HUES6 (cell line): ENCODE data around the gene ZP4.

Experiments used
- H3K27ac ChIP-seq: 2 replicates; pipeline ENCODE4 v1.7.0; 2013; ENCODE audit warnings: low read depth, mild to moderate bottlenecking, low read length, inconsistent platforms
- H3K27me3 ChIP-seq: 2 replicates; pipeline ENCODE4 v1.6.1; 2013; ENCODE audit warnings: low read length; ENCODE audit not compliant: control insufficient read depth, insufficient read depth
- H3K36me3 ChIP-seq: 2 replicates; pipeline ENCODE4 v1.6.1; 2013; ENCODE audit warnings: low read length; ENCODE audit not compliant: control insufficient read depth, insufficient read depth
- H3K4me1 ChIP-seq: 2 replicates; pipeline ENCODE4 v1.6.1; 2013; ENCODE audit warnings: low read length; ENCODE audit not compliant: control insufficient read depth, insufficient read depth
- H3K4me3 ChIP-seq: 2 replicates; pipeline ENCODE4 v1.5.1; 2013; ENCODE audit warnings: low read depth, low read length
- H3K9ac ChIP-seq: one replicate; pipeline ENCODE4 v1.6.1; 2013; ENCODE audit warnings: mild to moderate bottlenecking, low read length
- H3K9me3 ChIP-seq: 2 replicates; pipeline ENCODE4 v1.6.1; 2013; ENCODE audit warnings: low read depth, low read length; ENCODE audit not compliant: control insufficient read depth, insufficient read depth

ZP4 gene

GRCh38 chr1:237902960-237903743, 12.4 kb upstream of the ZP4 start:
- Histone ChIP-seq H3K36me3 (no peaks in the 10 kb centered on the region), H3K4me3 (no peak overlapping the region), H3K27ac (no peak overlapping the region), H3K9ac (no peak overlapping the region), H3K27me3 (no peaks in the 10 kb centered on the region), H3K9me3 (0 out of 2 replicates have a peak, but pooled peaks cover 2% of the 10 kb centered on the region), H3K4me1 (peaks cover 5% of the 10 kb centered on the region; the same call in 1 of the 2 replicates)

- Histone ChIP-seq H3K9ac (no peak overlapping the region), H3K36me3 (no peaks in the 10 kb centered on the region), H3K4me3 (no peak overlapping the region), H3K27ac (no peak overlapping the region), H3K27me3 (no peaks in the 10 kb centered on the region), H3K4me1 (peaks cover 5% of the 10 kb centered on the region; the same call in 1 of the 2 replicates), H3K9me3 (0 out of 2 replicates have a peak, but pooled peaks cover 2% of the 10 kb centered on the region)
These were observed 10.7 kb upstream of the ZP4 start for GRCh38 chr1:237901299-237901934.

- H3K4me1 ChIP-seq: no peaks in the 10 kb centered on the region
- no peaks in the 10 kb centered on the region for H3K36me3 ChIP-seq
- H3K27me3 ChIP-seq: no peaks in the 10 kb centered on the region
- 0 out of 2 replicates have a peak, but pooled peaks cover 2% of the 10 kb centered on the region for H3K9me3 ChIP-seq
- H3K27ac ChIP-seq: no peak overlapping the region
- H3K4me3 ChIP-seq: no peak overlapping the region
- H3K9ac ChIP-seq: no peak overlapping the region
These were observed 4.9 kb upstream of the ZP4 start for GRCh38 chr1:237895630-237896029.

- Histone ChIP-seq H3K27me3 (no peaks in the 10 kb centered on the region), H3K9ac (no peak overlapping the region), H3K27ac (no peak overlapping the region), H3K4me3 (no peak overlapping the region), H3K9me3 (0 out of 2 replicates have a peak, but pooled peaks cover 2% of the 10 kb centered on the region), H3K4me1 (no peaks in the 10 kb centered on the region), H3K36me3 (no peaks in the 10 kb centered on the region)
These were observed 3.4 kb upstream of the ZP4 start for GRCh38 chr1:237894131-237894530.

- no peaks in the 10 kb centered on the region for H3K4me1 ChIP-seq
- H3K9me3 ChIP-seq: no peaks in the 10 kb centered on the region
- H3K36me3 ChIP-seq: no peaks in the 10 kb centered on the region
- no peak overlapping the region for H3K27ac ChIP-seq
- H3K4me3 ChIP-seq: no peak overlapping the region
- H3K9ac ChIP-seq: no peak overlapping the region
- no peaks in the 10 kb centered on the region for H3K27me3 ChIP-seq
These were observed 1.3 kb upstream of the ZP4 start for GRCh38 chr1:237891979-237892378.

GRCh38 chr1:237891266-237891665, 544 bp upstream of the ZP4 start:
- Histone ChIP-seq H3K9ac (no peak overlapping the region), H3K36me3 (no peaks in the 10 kb centered on the region), H3K4me1 (no peaks in the 10 kb centered on the region), H3K27ac (no peak overlapping the region), H3K27me3 (no peaks in the 10 kb centered on the region), H3K4me3 (no peak overlapping the region), H3K9me3 (no peaks in the 10 kb centered on the region)

- Histone ChIP-seq H3K4me3 (no peak overlapping the region), H3K9ac (no peak overlapping the region), H3K27me3 (no peaks in the 10 kb centered on the region), H3K27ac (no peak overlapping the region), H3K9me3 (no peaks in the 10 kb centered on the region), H3K36me3 (no peaks in the 10 kb centered on the region), H3K4me1 (no peaks in the 10 kb centered on the region)
These were observed 306 bp downstream of the ZP4 start for GRCh38 chr1:237890416-237890815.

GRCh38 chr1:237888143-237888542, 2.6 kb downstream of the ZP4 start:
- no peaks in the 10 kb centered on the region for H3K4me1 ChIP-seq
- no peak overlapping the region for H3K27ac ChIP-seq
- H3K36me3 ChIP-seq: no peaks in the 10 kb centered on the region
- H3K9ac ChIP-seq: no peak overlapping the region
- no peak overlapping the region for H3K4me3 ChIP-seq
- H3K9me3 ChIP-seq: no peaks in the 10 kb centered on the region; the same call in 1 of the 2 replicates
- no peaks in the 10 kb centered on the region for H3K27me3 ChIP-seq

- H3K27ac ChIP-seq: no peak overlapping the region
- no peaks in the 10 kb centered on the region for H3K4me1 ChIP-seq
- H3K36me3 ChIP-seq: no peaks in the 10 kb centered on the region
- H3K27me3 ChIP-seq: no peaks in the 10 kb centered on the region
- no peaks in the 10 kb centered on the region; the same call in 1 of the 2 replicates for H3K9me3 ChIP-seq
- H3K9ac ChIP-seq: no peak overlapping the region
- H3K4me3 ChIP-seq: no peak overlapping the region
These were observed 3.2 kb downstream of the ZP4 start for GRCh38 chr1:237887542-237887941.

GRCh38 chr1:237884237-237884636, 6.5 kb downstream of the ZP4 start:
- H3K4me3 ChIP-seq: no peak overlapping the region

GRCh38 chr1:237879195-237879594, 11.5 kb downstream of the ZP4 start:
- no peak overlapping the region for H3K27ac ChIP-seq
- H3K9me3 ChIP-seq: no peaks in the 10 kb centered on the region; the same call in 1 of the 2 replicates
- 0 out of 2 replicates have a peak, but pooled peaks cover under 1% of the 10 kb centered on the region for H3K4me1 ChIP-seq
- no peak overlapping the region for H3K4me3 ChIP-seq
- H3K36me3 ChIP-seq: no peaks in the 10 kb centered on the region
- no peak overlapping the region for H3K9ac ChIP-seq
- H3K27me3 ChIP-seq: no peaks in the 10 kb centered on the region

More at GRCh38 chr1:237884237-237884636, 6.5 kb downstream of the ZP4 start:
- no peaks in the 10 kb centered on the region for H3K36me3 ChIP-seq
- no peaks in the 10 kb centered on the region for H3K4me1 ChIP-seq
- no peaks in the 10 kb centered on the region for H3K27me3 ChIP-seq
- H3K9ac ChIP-seq: no peak overlapping the region
- H3K27ac ChIP-seq: no peak overlapping the region
- H3K9me3 ChIP-seq: no peaks in the 10 kb centered on the region; the same call in 1 of the 2 replicates
